Measurements from ENCODE around the gene C4orf36. TPM values are rescaled to one million over a fixed set of nuclear protein-coding genes. Genes with fewer than 3 reads are reported as not detected.

The C4orf36 gene
- total RNA-seq, 5 donors from 2014 or later (not counting 1 experiment from before 2014, with no cell fraction given): 0.79 TPM; not detected in 4

DNA sequence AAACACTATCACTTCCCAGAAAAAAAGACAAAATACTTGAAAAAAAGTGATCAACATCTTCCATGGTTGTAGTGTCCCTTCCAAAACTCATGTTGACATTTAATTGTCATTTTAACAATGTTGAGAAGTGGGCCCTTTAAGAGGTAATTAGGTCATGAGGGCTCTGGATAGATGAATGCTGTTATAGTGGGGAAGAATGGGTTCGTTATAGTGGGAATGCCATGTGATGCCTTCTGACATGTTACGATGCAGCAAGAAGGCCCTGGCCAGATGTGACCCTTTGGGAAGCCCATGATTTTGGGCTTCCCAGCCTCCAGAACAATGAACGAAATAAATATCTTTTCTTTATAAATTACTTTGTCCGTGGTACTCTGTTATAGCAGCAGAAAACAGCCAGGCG, 39.0 kb downstream of the C4orf36 start:
- no peak overlapping the region for H3K4me3 Mint-ChIP-seq
- DNase-seq (no peak), ATAC-seq (replicated peaks in 1 of 4) (no peak)
- Histone ChIP-seq H3K27me3 (replicated peaks in 1 of 2; ENCODE audit: control insufficient read depth in 2 of 2, extremely low read depth in 1 of 2, insufficient read depth in 2 of 2, low read length in 1 of 2) (peaks cover 0 to 10% of the 10 kb centered on the region in 2 experiments), H3K4me1 (ENCODE audit: control insufficient read depth in 1 of 2, extremely low read depth in 1 of 2, insufficient read depth in 2 of 2, low read length in 2 of 2) (no peaks in the 10 kb centered on the region), H3K9me3 (no peaks in the 10 kb centered on the region), H3K4me3 (ENCODE audit: control insufficient read depth in 1 of 2, extremely low read depth in 1 of 2, low read length in 1 of 2) (no peak overlapping the region), H3K27ac (ENCODE audit: low read length) (no peak overlapping the region), H3K36me3 (ENCODE audit: control insufficient read depth in 2 of 2, extremely low read depth in 1 of 2, insufficient read depth in 1 of 2, low read length in 1 of 2) (no peaks in the 10 kb centered on the region)
- POLR2A ChIA-PET: no interaction called here
- no peaks in the 10 kb centered on the region for H3K9me3 Mint-ChIP-seq
- CTCF ChIA-PET: no interaction called here
- no peaks in the 10 kb centered on the region for H3K4me1 Mint-ChIP-seq
- no peaks in the 10 kb centered on the region for H3K36me3 Mint-ChIP-seq
- no peak overlapping the region for H3K27ac Mint-ChIP-seq
- 100% methylated on average over 1 of the region's 5 CpGs for WGBS (ENCODE audit: insufficient coverage)
- H3K27me3 Mint-ChIP-seq: peaks cover 1 to 10% of the 10 kb centered on the region in 2 donors

- Histone ChIP-seq H3K4me3 (ENCODE audit: control insufficient read depth in 1 of 2, extremely low read depth in 1 of 2, low read length in 1 of 2) (no peak within 1 kb of the TSS), H3K36me3 (ENCODE audit: control insufficient read depth in 2 of 2, extremely low read depth in 1 of 2, insufficient read depth in 1 of 2, low read length in 1 of 2) (no peaks in the 10 kb centered on the region), H3K27ac (ENCODE audit: low read length) (no peak within 1 kb of the TSS), H3K27me3 (replicated peaks in 1 of 2; ENCODE audit: control insufficient read depth in 2 of 2, extremely low read depth in 1 of 2, insufficient read depth in 2 of 2, low read length in 1 of 2) (peaks cover 0 to 10% of the 10 kb centered on the region in 2 experiments), H3K4me1 (ENCODE audit: control insufficient read depth in 1 of 2, extremely low read depth in 1 of 2, insufficient read depth in 2 of 2, low read length in 2 of 2) (no peaks in the 10 kb centered on the region), H3K9me3 (no peaks in the 10 kb centered on the region)
- peaks cover 0 to 3% (median 0%) of the 10 kb centered on the region in 3 donors for H3K9me3 Mint-ChIP-seq
- ATAC-seq (replicated peaks in 1 of 4): no peak
- no peak within 1 kb of the TSS for H3K27ac Mint-ChIP-seq
- no peaks in the 10 kb centered on the region for H3K36me3 Mint-ChIP-seq
- DNase-seq: no peak
- H3K4me3 Mint-ChIP-seq: no peak within 1 kb of the TSS
- ChIA-PET POLR2A (no interaction called here), CTCF (interaction anchor here in 1 of 2 donors (0.5 kb wide), 1 partner anchor 74 kb away, joined by 3 read pairs; no protein-coding TSS in a partner anchor)
- H3K27me3 Mint-ChIP-seq: peaks cover 1 to 9% of the 10 kb centered on the region in 2 donors
- 80% methylated on average over 7 of the region's 11 CpGs for WGBS (ENCODE audit: insufficient coverage)
- no peaks in the 10 kb centered on the region for H3K4me1 Mint-ChIP-seq
These were observed 43.2 kb downstream of the C4orf36 start, which contains the start of gene SLC10A6 for GRCh38 chr4:86848732-86849619. Gene SLC10A6, minus strand, starts transcription at chr4:86849384. Its CDS starts 269 bp downstream, at chr4:86849115.

- no peak overlapping the region for H3K27ac ChIP-seq (ENCODE audit: low read length)
- H3K4me1 ChIP-seq (ENCODE audit: control insufficient read depth in 1 of 2, extremely low read depth in 1 of 2, insufficient read depth in 2 of 2, low read length in 2 of 2): no peaks in the 10 kb centered on the region
- H3K36me3 Mint-ChIP-seq: no peaks in the 10 kb centered on the region
- ATAC-seq (replicated peaks in 1 of 4): no peak
- DNase-seq: no peak
- H3K9me3 Mint-ChIP-seq: peaks cover 0 to 3% (median 0%) of the 10 kb centered on the region in 3 donors
- peaks cover 1 to 9% of the 10 kb centered on the region in 2 donors for H3K27me3 Mint-ChIP-seq
- no peak overlapping the region for H3K27ac Mint-ChIP-seq
- ChIA-PET CTCF (interaction anchor here in 1 of 2 donors (0.5 kb wide), 1 partner anchor 75 kb away, joined by 3 read pairs; no protein-coding TSS in a partner anchor), POLR2A (no interaction called here)
- H3K4me1 Mint-ChIP-seq: no peaks in the 10 kb centered on the region
- H3K27me3 ChIP-seq (replicated peaks in 1 of 2; ENCODE audit: control insufficient read depth in 2 of 2, extremely low read depth in 1 of 2, insufficient read depth in 2 of 2, low read length in 1 of 2): peaks cover 0 to 10% of the 10 kb centered on the region in 2 experiments
- no peak overlapping the region for H3K4me3 Mint-ChIP-seq
- H3K9me3 ChIP-seq: no peaks in the 10 kb centered on the region
- H3K4me3 ChIP-seq (ENCODE audit: control insufficient read depth in 1 of 2, extremely low read depth in 1 of 2, low read length in 1 of 2): no peak overlapping the region
- no peaks in the 10 kb centered on the region for H3K36me3 ChIP-seq (ENCODE audit: control insufficient read depth in 2 of 2, extremely low read depth in 1 of 2, insufficient read depth in 1 of 2, low read length in 1 of 2)
- WGBS (ENCODE audit: insufficient coverage): 94% methylated on average over 2 of the region's 7 CpGs
These were observed 44.1 kb downstream of the C4orf36 start for GRCh38 chr4:86848136-86848535.

GRCh38 chr4:86847571-86847970, 44.7 kb downstream of the C4orf36 start:
- Mint-ChIP-seq H3K27me3 (peaks cover 1 to 9% of the 10 kb centered on the region in 2 donors), H3K36me3 (no peaks in the 10 kb centered on the region), H3K4me3 (no peak overlapping the region), H3K27ac (no peak overlapping the region), H3K9me3 (peaks cover 0 to 3% (median 0%) of the 10 kb centered on the region in 3 donors), H3K4me1 (no peaks in the 10 kb centered on the region)
- DNase-seq: no peak
- Histone ChIP-seq H3K4me1 (ENCODE audit: control insufficient read depth in 1 of 2, extremely low read depth in 1 of 2, insufficient read depth in 2 of 2, low read length in 2 of 2) (no peaks in the 10 kb centered on the region), H3K4me3 (ENCODE audit: control insufficient read depth in 1 of 2, extremely low read depth in 1 of 2, low read length in 1 of 2) (no peak overlapping the region), H3K9me3 (no peaks in the 10 kb centered on the region), H3K27me3 (replicated peaks in 1 of 2; ENCODE audit: control insufficient read depth in 2 of 2, extremely low read depth in 1 of 2, insufficient read depth in 2 of 2, low read length in 1 of 2) (peaks cover 0 to 10% of the 10 kb centered on the region in 2 experiments), H3K36me3 (ENCODE audit: control insufficient read depth in 2 of 2, extremely low read depth in 1 of 2, insufficient read depth in 1 of 2, low read length in 1 of 2) (no peaks in the 10 kb centered on the region), H3K27ac (ENCODE audit: low read length) (no peak overlapping the region)
- ATAC-seq (replicated peaks in 1 of 4): no peak
- 83% methylated on average over 2 of the region's 4 CpGs for WGBS (ENCODE audit: insufficient coverage)
- POLR2A ChIA-PET: no interaction called here
- CTCF ChIA-PET: no interaction called here

GRCh38 chr4:86846921-86847320, 45.3 kb downstream of the C4orf36 start:
- Mint-ChIP-seq H3K27ac (no peak overlapping the region), H3K27me3 (peaks cover 1 to 9% of the 10 kb centered on the region in 2 donors), H3K36me3 (no peaks in the 10 kb centered on the region), H3K9me3 (peaks cover 0 to 3% (median 0%) of the 10 kb centered on the region in 3 donors), H3K4me3 (no peak overlapping the region), H3K4me1 (no peaks in the 10 kb centered on the region)
- no peaks in the 10 kb centered on the region for H3K36me3 ChIP-seq (ENCODE audit: control insufficient read depth in 2 of 2, extremely low read depth in 1 of 2, insufficient read depth in 1 of 2, low read length in 1 of 2)
- CTCF ChIA-PET: no interaction called here
- H3K4me3 ChIP-seq (ENCODE audit: control insufficient read depth in 1 of 2, extremely low read depth in 1 of 2, low read length in 1 of 2): no peak overlapping the region
- H3K27ac ChIP-seq (ENCODE audit: low read length): no peak overlapping the region
- peaks cover 0 to 8% of the 10 kb centered on the region in 2 experiments for H3K27me3 ChIP-seq (replicated peaks in 1 of 2; ENCODE audit: control insufficient read depth in 2 of 2, extremely low read depth in 1 of 2, insufficient read depth in 2 of 2, low read length in 1 of 2)
- H3K4me1 ChIP-seq (ENCODE audit: control insufficient read depth in 1 of 2, extremely low read depth in 1 of 2, insufficient read depth in 2 of 2, low read length in 2 of 2): no peaks in the 10 kb centered on the region
- no peaks in the 10 kb centered on the region for H3K9me3 ChIP-seq
- ATAC-seq (replicated peaks in 1 of 4) (no peak), DNase-seq (no peak)
- POLR2A ChIA-PET: no interaction called here

DNA sequence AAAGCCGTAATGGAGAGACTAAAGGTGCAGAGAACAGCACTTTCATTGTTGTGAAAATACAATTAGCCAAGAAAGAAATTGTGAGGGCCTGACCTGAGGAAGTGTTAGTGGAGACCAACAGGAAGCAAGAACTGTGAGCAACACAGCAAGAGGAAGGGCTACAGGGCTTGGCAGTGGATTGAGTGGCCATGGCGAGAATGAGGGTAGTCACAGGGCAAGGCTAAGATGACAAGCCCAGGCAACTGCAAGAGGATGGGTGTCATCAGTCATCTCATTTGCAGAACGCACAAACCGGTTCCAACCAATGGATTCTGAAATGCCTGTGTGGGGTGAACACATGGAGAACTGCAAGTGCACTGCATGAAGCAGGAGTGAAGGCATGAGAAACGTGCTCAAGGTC, 46.6 kb downstream of the C4orf36 start:
- ATAC-seq (replicated peaks in 1 of 4) (no peak), DNase-seq (no peak)
- CTCF ChIA-PET: no interaction called here
- Mint-ChIP-seq H3K4me3 (no peak overlapping the region), H3K27ac (no peak overlapping the region), H3K9me3 (peaks cover 0 to 3% (median 0%) of the 10 kb centered on the region in 3 donors), H3K36me3 (no peaks in the 10 kb centered on the region), H3K27me3 (peaks cover 1 to 9% of the 10 kb centered on the region in 2 donors), H3K4me1 (no peaks in the 10 kb centered on the region)
- H3K4me1 ChIP-seq (ENCODE audit: control insufficient read depth in 1 of 2, extremely low read depth in 1 of 2, insufficient read depth in 2 of 2, low read length in 2 of 2): no peaks in the 10 kb centered on the region
- no peak overlapping the region for H3K27ac ChIP-seq (ENCODE audit: low read length)
- WGBS (ENCODE audit: insufficient coverage): 90% methylated on average over 4 of the region's 5 CpGs
- no peak overlapping the region for H3K4me3 ChIP-seq (ENCODE audit: control insufficient read depth in 1 of 2, extremely low read depth in 1 of 2, low read length in 1 of 2)
- no peaks in the 10 kb centered on the region for H3K9me3 ChIP-seq
- peaks cover 0 to 5% of the 10 kb centered on the region in 2 experiments for H3K27me3 ChIP-seq (replicated peaks in 1 of 2; ENCODE audit: control insufficient read depth in 2 of 2, extremely low read depth in 1 of 2, insufficient read depth in 2 of 2, low read length in 1 of 2)
- POLR2A ChIA-PET: no interaction called here
- no peaks in the 10 kb centered on the region for H3K36me3 ChIP-seq (ENCODE audit: control insufficient read depth in 2 of 2, extremely low read depth in 1 of 2, insufficient read depth in 1 of 2, low read length in 1 of 2)

Data from T-cell (primary cell).